ENCODE data around the gene NR1D1.

GRCh38 chr17:40123811-40124114 lies 23.4 kb upstream of the NR1D1 start:
- TF ChIP-seq POLR2A (IDR thresholded peaks at IDR 0.05; ENCODE audit: extremely low read depth, insufficient read length) (no peak), MAX (IDR thresholded peaks at IDR 0.05; ENCODE audit: low read depth, low read length) (no peak)

Data from NB4 (cell line).